Measurements from ENCODE around the gene S100A7A.

Gene S100A7A

GRCh38 chr1:153434746-153435455, 18.6 kb downstream of the S100A7A start:
- Histone ChIP-seq H3K27me3 (ENCODE audit: insufficient read depth, poor library complexity, severe bottlenecking) (no peaks in the 10 kb centered on the region), H3K27ac (ENCODE audit: poor library complexity, severe bottlenecking) (no peak overlapping the region), H3K36me3 (ENCODE audit: low read depth) (no peaks in the 10 kb centered on the region), H3K9me3 (ENCODE audit: severe bottlenecking) (no peaks in the 10 kb centered on the region), H3K4me3 (ENCODE audit: severe bottlenecking) (no peak overlapping the region), H3K4me1 (ENCODE audit: insufficient read depth, poor library complexity, severe bottlenecking) (no peaks in the 10 kb centered on the region)
- no peak for TF ChIP-seq CTCF (IDR thresholded peaks at IDR 0.05; ENCODE audit: poor library complexity, severe bottlenecking)
- DNase-seq (ENCODE audit: low spot score) (no peak), ATAC-seq (ENCODE audit: low read depth) (no peak)

GRCh38 chr1:153437236-153437635, 20.9 kb downstream of the S100A7A start:
- Histone ChIP-seq H3K36me3 (ENCODE audit: low read depth) (no peaks in the 10 kb centered on the region), H3K27me3 (ENCODE audit: insufficient read depth, poor library complexity, severe bottlenecking) (no peaks in the 10 kb centered on the region), H3K9me3 (ENCODE audit: severe bottlenecking) (no peaks in the 10 kb centered on the region), H3K4me1 (ENCODE audit: insufficient read depth, poor library complexity, severe bottlenecking) (no peaks in the 10 kb centered on the region), H3K4me3 (ENCODE audit: severe bottlenecking) (no peak overlapping the region), H3K27ac (ENCODE audit: poor library complexity, severe bottlenecking) (no peak overlapping the region)
- DNase-seq (ENCODE audit: low spot score) (no peak), ATAC-seq (ENCODE audit: low read depth) (no peak)
- no peak for TF ChIP-seq CTCF (IDR thresholded peaks at IDR 0.05; ENCODE audit: poor library complexity, severe bottlenecking)

- DNase-seq (ENCODE audit: low spot score), result no peak
- Histone ChIP-seq H3K4me3 (ENCODE audit: severe bottlenecking) (no peak overlapping the region), H3K9me3 (ENCODE audit: severe bottlenecking) (no peaks in the 10 kb centered on the region), H3K27ac (ENCODE audit: poor library complexity, severe bottlenecking) (no peak overlapping the region), H3K4me1 (ENCODE audit: insufficient read depth, poor library complexity, severe bottlenecking) (no peaks in the 10 kb centered on the region), H3K27me3 (ENCODE audit: insufficient read depth, poor library complexity, severe bottlenecking) (no peaks in the 10 kb centered on the region), H3K36me3 (ENCODE audit: low read depth) (no peaks in the 10 kb centered on the region)
- no peak for ATAC-seq (ENCODE audit: low read depth)
- TF ChIP-seq CTCF (IDR thresholded peaks at IDR 0.05; ENCODE audit: poor library complexity, severe bottlenecking), result no peak
Observed at GRCh38 chr1:153438599-153438998, 22.3 kb downstream of the S100A7A start.

GRCh38 chr1:153439273-153439672, 23.0 kb downstream of the S100A7A start:
- Histone ChIP-seq H3K4me1 (ENCODE audit: insufficient read depth, poor library complexity, severe bottlenecking) (no peaks in the 10 kb centered on the region), H3K27me3 (ENCODE audit: insufficient read depth, poor library complexity, severe bottlenecking) (no peaks in the 10 kb centered on the region), H3K4me3 (ENCODE audit: severe bottlenecking) (no peak overlapping the region), H3K36me3 (ENCODE audit: low read depth) (no peaks in the 10 kb centered on the region), H3K27ac (ENCODE audit: poor library complexity, severe bottlenecking) (no peak overlapping the region), H3K9me3 (ENCODE audit: severe bottlenecking) (no peaks in the 10 kb centered on the region)
- TF ChIP-seq CTCF (IDR thresholded peaks at IDR 0.05; ENCODE audit: poor library complexity, severe bottlenecking), result no peak
- ATAC-seq (ENCODE audit: low read depth) (no peak), DNase-seq (ENCODE audit: low spot score) (no peak)

GRCh38 chr1:153441238-153441755, 25.0 kb downstream of the S100A7A start:
- no peak overlapping the region for H3K27ac ChIP-seq (ENCODE audit: poor library complexity, severe bottlenecking)
- no peak; the same call in 2 of the 3 replicates for ATAC-seq (ENCODE audit: low read depth)
- H3K9me3 ChIP-seq (ENCODE audit: severe bottlenecking), result no peaks in the 10 kb centered on the region
- no peaks in the 10 kb centered on the region for H3K36me3 ChIP-seq (ENCODE audit: low read depth)
- H3K27me3 ChIP-seq (ENCODE audit: insufficient read depth, poor library complexity, severe bottlenecking), result no peaks in the 10 kb centered on the region
- no peak for DNase-seq (ENCODE audit: low spot score)
- H3K4me1 ChIP-seq (ENCODE audit: insufficient read depth, poor library complexity, severe bottlenecking), result no peaks in the 10 kb centered on the region
- H3K4me3 ChIP-seq (ENCODE audit: severe bottlenecking), result no peak overlapping the region
- no peak for TF ChIP-seq CTCF (IDR thresholded peaks at IDR 0.05; ENCODE audit: poor library complexity, severe bottlenecking)
